Ovary (tissue), 1 donor: ENCODE results near the gene NFILZ.

Experiments used
- EP300 ChIP-seq: sonication (generic); formaldehyde crosslinking; IDR thresholded peaks from one replicate; pipeline ENCODE4 v1.6.1; 2017; ENCODE audit warnings: antibody characterized with exemption
- POLR2A ChIP-seq: fragments of 450-650 bp; IDR thresholded peaks from one replicate; pipeline ENCODE4 v1.6.1; 2017; ENCODE audit warnings: antibody characterized with exemption, mild to moderate bottlenecking, moderate library complexity

GRCh38 chr19:8631425-8631819 lies 989 bp downstream of the NFILZ start:
- no peak for TF ChIP-seq POLR2A
- no peak for TF ChIP-seq EP300
